ENCODE data around the gene ZBTB7C.

The ZBTB7C gene

GRCh38 chr18:48106498-48106897 is 302.7 kb downstream of the ZBTB7C start:
- no peak for DNase-seq

- DNase-seq = no peak
Measured at GRCh38 chr18:48105317-48105716, 303.9 kb downstream of the ZBTB7C start.

- no peak for DNase-seq
Measured at GRCh38 chr18:48104705-48105104, 304.5 kb downstream of the ZBTB7C start.

- no peak for DNase-seq
Measured at GRCh38 chr18:48100651-48101165, 308.5 kb downstream of the ZBTB7C start.

GRCh38 chr18:48100165-48100575 is 309.0 kb downstream of the ZBTB7C start:
- no peak for DNase-seq

- DNase-seq = no peak
Measured at GRCh38 chr18:48099481-48100164, 309.6 kb downstream of the ZBTB7C start.

GRCh38 chr18:48098538-48098937 is 310.6 kb downstream of the ZBTB7C start:
- DNase-seq = no peak

GRCh38 chr18:48098007-48098406 is 311.2 kb downstream of the ZBTB7C start:
- no peak for DNase-seq

- DNase-seq = no peak
Measured at GRCh38 chr18:48095726-48096125, 313.5 kb downstream of the ZBTB7C start.

- no peak for DNase-seq
Measured at GRCh38 chr18:48093104-48093503, 316.1 kb downstream of the ZBTB7C start.

- DNase-seq = no peak
Measured at GRCh38 chr18:48091869-48092497, 317.2 kb downstream of the ZBTB7C start.

GRCh38 chr18:48090702-48091101 is 318.5 kb downstream of the ZBTB7C start:
- no peak for DNase-seq

GRCh38 chr18:48090021-48090420 is 319.2 kb downstream of the ZBTB7C start:
- DNase-seq = no peak

- no peak for DNase-seq
Measured at GRCh38 chr18:48085781-48086487, 323.2 kb downstream of the ZBTB7C start.

- no peak for DNase-seq
Measured at GRCh38 chr18:48084858-48085257, 324.3 kb downstream of the ZBTB7C start.

GRCh38 chr18:48084041-48084757 is 325.0 kb downstream of the ZBTB7C start:
- no peak for DNase-seq

- DNase-seq = no peak
Measured at GRCh38 chr18:48080546-48080945, 328.6 kb downstream of the ZBTB7C start.

- no peak for DNase-seq
Measured at GRCh38 chr18:48079885-48080284, 329.3 kb downstream of the ZBTB7C start.

GRCh38 chr18:48078448-48078847 is 330.7 kb downstream of the ZBTB7C start:
- no peak for DNase-seq

- DNase-seq = no peak
Measured at GRCh38 chr18:48077291-48077690, 331.9 kb downstream of the ZBTB7C start.

- no peak for DNase-seq
Measured at GRCh38 chr18:48076461-48076860, 332.7 kb downstream of the ZBTB7C start.

- DNase-seq = no peak
Measured at GRCh38 chr18:48075707-48076093, 333.5 kb downstream of the ZBTB7C start.
